Activated CD8-positive, alpha-beta memory T cell treated with anti-CD3 and anti-CD28 coated beads for 4 hours (primary cell): ENCODE results near the gene SIM1.

Source experiments
- DNase-seq, 2 donors: peaks; one replicate each; pipeline ENCODE4 v3.0.0-alpha.2; 2020; ENCODE audit warnings: low read depth in 2 of 2

SIM1 gene

GRCh38 chr6:100470422-100471120, 5.8 kb upstream of the SIM1 start:
- DNase-seq: no peak

- no peak for DNase-seq
Observed at GRCh38 chr6:100469101-100469859, 4.6 kb upstream of the SIM1 start.

- DNase-seq: no peak
Observed at GRCh38 chr6:100468016-100468622, 3.4 kb upstream of the SIM1 start.

GRCh38 chr6:100467129-100468015, 2.7 kb upstream of the SIM1 start:
- DNase-seq: no peak

- DNase-seq: no peak
Observed at GRCh38 chr6:100466410-100467128, 1.8 kb upstream of the SIM1 start.

- DNase-seq: no peak
Observed at GRCh38 chr6:100465701-100466409, 1.1 kb upstream of the SIM1 start.

GRCh38 chr6:100464162-100464851, 414 bp downstream of the SIM1 start:
- no peak for DNase-seq

- no peak for DNase-seq
Observed at GRCh38 chr6:100463630-100464161, 1.0 kb downstream of the SIM1 start.

GRCh38 chr6:100462706-100463629, 1.8 kb downstream of the SIM1 start:
- DNase-seq: no peak

GRCh38 chr6:100461917-100462705, 2.6 kb downstream of the SIM1 start:
- DNase-seq: no peak

- no peak for DNase-seq
Observed at GRCh38 chr6:100461278-100461916, 3.3 kb downstream of the SIM1 start.

GRCh38 chr6:100460650-100461204, 4.0 kb downstream of the SIM1 start:
- DNase-seq: no peak

- no peak for DNase-seq
Observed at GRCh38 chr6:100459592-100460184, 5.0 kb downstream of the SIM1 start.

GRCh38 chr6:100458841-100459591, 5.7 kb downstream of the SIM1 start:
- DNase-seq: no peak

- no peak for DNase-seq
Observed at GRCh38 chr6:100457311-100457990, 7.3 kb downstream of the SIM1 start.
